Left colon (tissue), 2 donors: Measurements from ENCODE around the gene MMP26. TPM values are rescaled to one million over a fixed set of nuclear protein-coding genes. Genes with fewer than 3 reads are reported as not detected.

ENCODE experiments used
- ATAC-seq: fragments of 200-7000 bp; cut with Tn5 transposase; one replicate; pipeline ENCODE4 v1.9.1; 2020; ENCODE audit warnings: mild to moderate bottlenecking, moderate library complexity
- DNase-seq, 2 donors: peaks; one replicate each; pipeline ENCODE4 v3.0.0-alpha.2; 2020
- intact Hi-C, 2 donors: fragments of 100-400 bp; cut with DNase I in 1 of 2; cut with micrococcal nuclease in 1 of 2; formaldehyde crosslinking; loops; one replicate each; pipeline versions ENCODE4 v1.11.2 to v1.14.0; 2022; cut with DNase I, micrococcal nuclease
- long read RNA-seq: library from polyadenylated mRNA; unstranded; transcript quantifications from one replicate; pipeline ENCODE4 v2.0.0, GENCODE V29; 2021
- total RNA-seq, 2 donors: library from RNA; stranded (reverse); fragmentation: NEBNext Ultra II Directional; extraction: Animal tissue kit (Norgen Biotek cat#: 25700); gene quantifications; one replicate each; pipeline ENCODE4 v1.2.1, GENCODE V29; 2021
- donor health status: DM: no; HTN: no; CAD: no.
- donor health status: DM: yes; HTN: yes; CAD: no.

The MMP26 gene
- not detected for total RNA-seq
- long read RNA-seq: 0 reads

- ATAC-seq (peak; percentile 42), DNase-seq (no peak)
- intact Hi-C loops: no loop called here
Observed at GRCh38 chr11:4704054-4704789, at the start of gene MMP26. Gene MMP26, plus strand, starts transcription at chr11:4704784.

- no peak for DNase-seq
Observed at GRCh38 chr11:4658629-4659445, 45.7 kb upstream of the MMP26 start.

GRCh38 chr11:4662876-4663275 is 41.7 kb upstream of the MMP26 start:
- no peak for ATAC-seq
- DNase-seq: no peak
- intact Hi-C loops: no loop called here

More at GRCh38 chr11:4658629-4659445, 45.7 kb upstream of the MMP26 start:
- intact Hi-C loops: no loop called here
- no peak for ATAC-seq

GRCh38 chr11:4664183-4664582 is 40.4 kb upstream of the MMP26 start:
- intact Hi-C loops: no loop called here
- DNase-seq (no peak), ATAC-seq (no peak)

GRCh38 chr11:4664786-4665185 is 39.8 kb upstream of the MMP26 start:
- intact Hi-C loops: no loop called here
- DNase-seq: no peak
- no peak for ATAC-seq

- ATAC-seq: no peak
- intact Hi-C loops: no loop called here
- DNase-seq: no peak
Observed at GRCh38 chr11:4665424-4665823, 39.2 kb upstream of the MMP26 start.

GRCh38 chr11:4671741-4672140 is 32.8 kb upstream of the MMP26 start:
- intact Hi-C loops: no loop called here
- ATAC-seq: no peak
- no peak for DNase-seq

- DNase-seq (no peak), ATAC-seq (no peak)
- intact Hi-C loops: no loop called here
Observed at GRCh38 chr11:4672470-4672869, 32.1 kb upstream of the MMP26 start.

GRCh38 chr11:4673781-4674180 is 30.8 kb upstream of the MMP26 start:
- DNase-seq (no peak), ATAC-seq (no peak)
- intact Hi-C loops: no loop called here

GRCh38 chr11:4677948-4678347 is 26.6 kb upstream of the MMP26 start:
- DNase-seq (no peak), ATAC-seq (peak; percentile 62)
- intact Hi-C loops: no loop called here

GRCh38 chr11:4680341-4680740 is 24.2 kb upstream of the MMP26 start:
- DNase-seq (no peak), ATAC-seq (peak; percentile 32)
- intact Hi-C loops: no loop called here

GRCh38 chr11:4682623-4683419 is 21.8 kb upstream of the MMP26 start:
- DNase-seq (no peak), ATAC-seq (no peak)
- intact Hi-C loops: no loop called here

GRCh38 chr11:4684631-4685285 is 19.8 kb upstream of the MMP26 start:
- intact Hi-C loops: no loop called here
- no peak for ATAC-seq
- DNase-seq: no peak

GRCh38 chr11:4695442-4695841 is 9.1 kb upstream of the MMP26 start:
- ATAC-seq: no peak
- intact Hi-C loops: no loop called here
- DNase-seq: no peak

- DNase-seq (no peak), ATAC-seq (no peak)
- intact Hi-C loops: no loop called here
Observed at GRCh38 chr11:4697585-4697984, 7.0 kb upstream of the MMP26 start, which contains the start of gene OR51E2. Gene OR51E2, minus strand, starts transcription at chr11:4697853. Its CDS starts 15,142 bp downstream, at chr11:4682711.

GRCh38 chr11:4699697-4700435 is 4.7 kb upstream of the MMP26 start:
- intact Hi-C loops: no loop called here
- ATAC-seq (no peak), DNase-seq (no peak)

- ATAC-seq (no peak), DNase-seq (no peak)
- intact Hi-C loops: no loop called here
Observed at GRCh38 chr11:4700436-4700820, 4.2 kb upstream of the MMP26 start.

GRCh38 chr11:4704790-4705334 is 278 bp downstream of the MMP26 start:
- intact Hi-C loops: no loop called here
- ATAC-seq: no peak
- DNase-seq: no peak
